H1 (cell line): ENCODE results near the gene SVIL. TPM values are rescaled to one million over a fixed set of nuclear protein-coding genes. Genes with fewer than 3 reads are reported as not detected.

Experiments
- CTCF ChIA-PET: fragments of 300-600 bp; sonication (Branson Sonifier 250); formaldehyde crosslinking; loops from one replicate; lab custom pipeline; 2021; ENCODE audit not compliant: partially characterized antibody; lab: Charles Lee
- POLR2A ChIA-PET: fragments of 300-600 bp; sonication (Branson Sonifier 250); formaldehyde crosslinking; loops from one replicate; lab custom pipeline; 2021; ENCODE audit warnings: inconsistent platforms; ENCODE audit not compliant: partially characterized antibody; lab: Charles Lee
- DNase-seq, 2 experiments: peaks; one replicate each; pipeline versions ENCODE4 v3.0.0 to v3.0.0-alpha.2; 2010 to 2022; ENCODE audit warnings: low spot score in 2 of 2, low read depth in 1 of 2, mixed read lengths in 1 of 2
- FAIRE-seq: peaks from 2 replicates; lab custom pipeline; 2011; peaks lifted over from hg19 to GRCh38; lab: Jason Lieb, UNC
- H2AFZ ChIP-seq: 2 replicates; pipeline ENCODE4 v1.8.1; 2012; ENCODE audit warnings: low read length, inconsistent platforms
- H2AK5ac ChIP-seq: 2 replicates; pipeline ENCODE4 v1.6.1; 2013; ENCODE audit warnings: low read depth, low read length
- H2BK120ac ChIP-seq: replicated peaks from 2 replicates; pipeline ENCODE3; 2013; ENCODE audit warnings: low read depth, low read length, inconsistent platforms
- H2BK12ac ChIP-seq: 2 replicates; pipeline ENCODE4 v1.6.1; 2013; ENCODE audit warnings: low read depth, low read length
- H2BK15ac ChIP-seq: 2 replicates; pipeline ENCODE4 v1.6.1; 2013; ENCODE audit warnings: low read length
- H2BK20ac ChIP-seq: 2 replicates; pipeline ENCODE4 v1.6.1; 2013; ENCODE audit warnings: low read length
- H2BK5ac ChIP-seq: 2 replicates; pipeline ENCODE4 v1.6.1; 2013; ENCODE audit warnings: low read depth, low read length
- H3K14ac ChIP-seq: 2 replicates; pipeline ENCODE4 v1.6.1; 2013; ENCODE audit warnings: inconsistent platforms; ENCODE audit not compliant: insufficient read length
- H3K18ac ChIP-seq: 2 replicates; pipeline ENCODE4 v1.6.1; 2013; ENCODE audit warnings: low read length; ENCODE audit errors: extremely low read depth
- H3K23ac ChIP-seq: 2 replicates; pipeline ENCODE4 v1.6.1; 2013; ENCODE audit warnings: inconsistent platforms; ENCODE audit not compliant: insufficient read length
- H3K23me2 ChIP-seq: 2 replicates; pipeline ENCODE4 v1.6.1; 2013; ENCODE audit warnings: low read depth, low read length
- H3K27ac ChIP-seq: 2 replicates; pipeline ENCODE4 v1.6.1; 2011; ENCODE audit warnings: low read depth, low read length, inconsistent platforms
- H3K27me3 ChIP-seq, 4 experiments: replicated peaks in 1 of 4; 1 replicate in 1 of 4; 2 replicates in 3 of 4; pipeline versions ENCODE4 v1.6.1 to v1.8.1; 2011 to 2013; ENCODE audit warnings: low read length in 3 of 4, mild to moderate bottlenecking in 3 of 4, inconsistent platforms in 2 of 4, mixed read lengths in 2 of 4, moderate library complexity in 1 of 4; ENCODE audit not compliant: control insufficient read depth in 3 of 4, insufficient read depth in 3 of 4; ENCODE audit errors: extremely low read depth in 1 of 4
- H3K36me3 ChIP-seq, 4 experiments: 2 replicates each; pipeline versions ENCODE4 v1.6.1 to v1.8.1; 2011 to 2013; ENCODE audit warnings: mild to moderate bottlenecking in 4 of 4, low read length in 3 of 4, moderate library complexity in 2 of 4, control low read depth in 1 of 4, inconsistent platforms in 1 of 4; ENCODE audit not compliant: insufficient read depth in 4 of 4, control insufficient read depth in 2 of 4
- H3K4ac ChIP-seq: replicated peaks from 2 replicates; pipeline ENCODE3; 2013; ENCODE audit warnings: low read length, low read depth, mixed read lengths, inconsistent platforms; ENCODE audit not compliant: insufficient read length
- H3K4me1 ChIP-seq, 4 experiments: replicated peaks in 1 of 4; 1 replicate in 1 of 4; 2 replicates in 3 of 4; pipeline versions ENCODE4 v1.6.1 to v1.8.1; 2011 to 2013; ENCODE audit warnings: low read length in 3 of 4, inconsistent platforms in 2 of 4, mixed read lengths in 1 of 4; ENCODE audit not compliant: insufficient read depth in 4 of 4, control insufficient read depth in 3 of 4
- H3K4me2 ChIP-seq, 2 experiments: 2 replicates each; pipeline versions ENCODE4 v1.6.1 to v1.8.1; 2011 to 2013; ENCODE audit warnings: low read depth in 2 of 2, low read length in 2 of 2, control low read depth in 1 of 2, inconsistent platforms in 1 of 2, mild to moderate bottlenecking in 1 of 2; ENCODE audit not compliant: insufficient read depth in 1 of 2
- H3K4me3 ChIP-seq, 4 experiments: fragments of 200-600, 300-600 bp in 1 of 4; sonication (generic), shearing (Covaris generic), sonication (Bioruptor Twin) in 1 of 4; 2 replicates each; pipeline versions ENCODE4 v1.5.1 to v1.8.1; 2011 to 2016; ENCODE audit warnings: low read length in 4 of 4, low read depth in 3 of 4, control low read depth in 2 of 4, inconsistent platforms in 2 of 4, mild to moderate bottlenecking in 2 of 4, mixed read lengths in 1 of 4, moderate library complexity in 1 of 4; ENCODE audit not compliant: insufficient read depth in 2 of 4; ENCODE audit errors: extremely low read depth in 1 of 4
- H3K56ac ChIP-seq: replicated peaks from 2 replicates; pipeline ENCODE3; 2013; ENCODE audit warnings: low read depth, mild to moderate bottlenecking, mixed read lengths, low read length, inconsistent platforms; ENCODE audit not compliant: insufficient read length
- H3K79me1 ChIP-seq: 2 replicates; pipeline ENCODE4 v1.6.1; 2013; ENCODE audit warnings: low read depth, low read length, control low read depth
- H3K79me2 ChIP-seq, 2 experiments: 2 replicates each; pipeline versions ENCODE4 v1.6.1 to v1.8.1; 2012 to 2013; ENCODE audit warnings: low read length in 2 of 2, mild to moderate bottlenecking in 2 of 2, inconsistent platforms in 1 of 2; ENCODE audit not compliant: insufficient read depth in 2 of 2, control insufficient read depth in 1 of 2
- H3K9ac ChIP-seq, 4 experiments: replicated peaks in 1 of 4; 1 replicate in 1 of 4; 2 replicates in 3 of 4; pipeline versions ENCODE4 v1.6.1 to v1.8.1; 2011 to 2013; ENCODE audit warnings: low read depth in 3 of 4, low read length in 3 of 4, control low read depth in 2 of 4, mild to moderate bottlenecking in 2 of 4, moderate library complexity in 2 of 4, inconsistent platforms in 1 of 4; ENCODE audit errors: extremely low read depth in 1 of 4
- H3K9me3 ChIP-seq, 2 experiments: 2 replicates each; pipeline versions ENCODE4 v1.6.1 to v1.8.1; 2012 to 2013; ENCODE audit warnings: mild to moderate bottlenecking in 2 of 2, moderate library complexity in 2 of 2, control low read depth in 1 of 2, inconsistent platforms in 1 of 2, low read depth in 1 of 2, low read length in 1 of 2, mixed read lengths in 1 of 2; ENCODE audit not compliant: insufficient read depth in 2 of 2
- H4K20me1 ChIP-seq, 2 experiments: replicated peaks in 1 of 2; 2 replicates each; pipeline versions ENCODE3 to v1.8.1; 2011 to 2013; ENCODE audit warnings: inconsistent platforms in 2 of 2, low read length in 2 of 2, mild to moderate bottlenecking in 1 of 2; ENCODE audit not compliant: insufficient read depth in 2 of 2, control insufficient read depth in 1 of 2
- H4K5ac ChIP-seq: 2 replicates; pipeline ENCODE4 v1.6.1; 2013; ENCODE audit warnings: low read length, low read depth, mixed read lengths, inconsistent platforms; ENCODE audit not compliant: insufficient read length
- H4K8ac ChIP-seq: 2 replicates; pipeline ENCODE4 v1.8.0; 2013; ENCODE audit warnings: mild to moderate bottlenecking, moderate library complexity, low read length, inconsistent platforms; ENCODE audit not compliant: insufficient read depth; ENCODE audit errors: extremely low read depth
- H4K91ac ChIP-seq: replicated peaks from 2 replicates; pipeline ENCODE3; 2013; ENCODE audit warnings: low read length, mixed read lengths, inconsistent platforms; ENCODE audit not compliant: insufficient read length
- ATF2 ChIP-seq: IDR thresholded peaks from 2 replicates; pipeline ENCODE4 v1.6.1; 2012; ENCODE audit warnings: low read length, inconsistent platforms
- CTCF ChIP-seq, 3 experiments: IDR thresholded peaks; 1 replicate in 2 of 3; 2 replicates in 1 of 3; pipeline versions ENCODE4 v1.5.1 to v1.6.1; 2011; ENCODE audit warnings: low read length in 3 of 3, mild to moderate bottlenecking in 3 of 3, inconsistent platforms in 2 of 3, low read depth in 1 of 3, moderate library complexity in 1 of 3; ENCODE audit not compliant: insufficient read depth in 1 of 3; ENCODE audit errors: control extremely low read depth in 1 of 3
- EP300 ChIP-seq, 2 experiments: IDR thresholded peaks; 1 replicate in 1 of 2; 2 replicates in 1 of 2; pipeline ENCODE4 v1.6.1; 2011 to 2012; ENCODE audit warnings: low read depth in 2 of 2, low read length in 2 of 2, mild to moderate bottlenecking in 2 of 2, borderline replicate concordance in 1 of 2, inconsistent platforms in 1 of 2, moderate library complexity in 1 of 2
- JUN ChIP-seq: IDR thresholded peaks from 2 replicates; pipeline ENCODE4 v1.6.1; 2011; ENCODE audit warnings: low read depth, mild to moderate bottlenecking, improper control_type of control experiment, low read length
- KDM1A ChIP-seq: fragments of 200-600, 300-600 bp; sonication (generic); IDR thresholded peaks from 2 replicates; pipeline ENCODE4 v1.7.1; 2016; ENCODE audit warnings: mild to moderate bottlenecking, low read length, borderline replicate concordance
- POLR2AphosphoS5 ChIP-seq: IDR thresholded peaks from 2 replicates; pipeline ENCODE4 v1.6.1; 2011; ENCODE audit warnings: low read depth, low read length
- POU5F1 ChIP-seq: IDR thresholded peaks from 2 replicates; pipeline ENCODE4 v1.6.1; 2011; ENCODE audit warnings: low read depth, mild to moderate bottlenecking, low read length, moderate library complexity
- WGBS, 2 experiments: shearing (Covaris generic) in 1 of 2; methylation state at CpG; one replicate each; pipeline versions ENCODE4 v1.1.6 to v1.1.7; 2013 to 2015; ENCODE audit warnings: low lambda C conversion rate in 2 of 2, mixed read lengths in 2 of 2, inconsistent platforms in 1 of 2, low coverage in 1 of 2, missing lambda C conversion rate in 1 of 2; ENCODE audit not compliant: insufficient replicate concordance in 2 of 2, insufficient coverage in 1 of 2, insufficient read length in 1 of 2; ENCODE audit errors: extremely low coverage in 1 of 2, missing lambda C conversion rate in 1 of 2; 5-methylcytosine and 5-hydroxymethylcytosine counted together
- polyA plus RNA-seq, 7 experiments: library from polyadenylated mRNA; depleted of rRNA in 3 of 7; stranded (reverse) in 5 of 7; unstranded in 2 of 7; fragments of >200 nt in 5 of 7; fragments of 200-250 nt in 2 of 7; gene quantifications; 1 replicate in 5 of 7; 2 replicates in 1 of 7; 4 replicates in 1 of 7; pipeline versions ENCODE4 v1.2.1 to v1.2.3, GENCODE V29; 2011 to 2013; ENCODE audit warnings: missing spikeins in 2 of 7, mixed read lengths in 2 of 7
- total RNA-seq: library from RNA; stranded (reverse); fragmentation: NEBNext Ultra II Directional; extraction: Animal tissue kit (Norgen Biotek cat#: 25700); gene quantifications from 2 replicates; pipeline ENCODE4 v1.2.1, GENCODE V29; 2021

Gene SVIL
- total and polyA plus RNA-seq, 2 of the 8 experiments (the other 6 are each of a cell fraction or from before 2014, with no cell fraction given) = 4.7 to 15.4 TPM

GRCh38 chr10:29630205-29631048 lies 4.3 kb downstream of the SVIL start:
- Histone ChIP-seq H3K56ac (no peak overlapping the region), H3K23ac (no peak overlapping the region), H3K14ac (no peak overlapping the region), H3K18ac (0 out of 2 replicates have a peak overlapping the region, but pooled peaks have one; percentile 24), H3K9ac (no peak overlapping the region), H3K36me3 (no peaks in the 10 kb centered on the region), H3K79me1 (0 out of 2 replicates have a peak, but pooled peaks cover 2% of the 10 kb centered on the region), H3K9me3 (no peaks in the 10 kb centered on the region), H2BK5ac (no peak overlapping the region; the same call in 1 of the 2 replicates), H3K23me2 (no peaks in the 10 kb centered on the region), H4K5ac (no peak overlapping the region), H4K8ac (no peak overlapping the region), H2BK15ac (no peak overlapping the region), H2BK20ac (0 out of 2 replicates have a peak overlapping the region, but pooled peaks have one; percentile 34), H3K4me1 (peaks cover 3 to 12% (median 6%) of the 10 kb centered on the region in 4 experiments; a peak in 5 of 7 replicates), H2BK12ac (no peak overlapping the region), H3K27me3 (no peaks in the 10 kb centered on the region), H3K4me3 (no peak overlapping the region), H3K27ac (no peak overlapping the region), H2AFZ (no peak overlapping the region), H3K79me2 (peaks cover 0 to 4% of the 10 kb centered on the region in 2 experiments; a peak in 2 of 4 replicates), H2AK5ac (no peak overlapping the region), H4K91ac (peak overlapping the region; percentile 52), H3K4me2 (no peak overlapping the region), H3K4ac (no peak overlapping the region), H2BK120ac (no peak overlapping the region), H4K20me1 (no peaks in the 10 kb centered on the region)
- 92% methylated on average over 11 of the region's 11 CpGs; no CpG with 5 or more reads in 1 of the 2 experiments for whole genome bisulfite sequencing, 2 experiments
- ChIA-PET POLR2A (no interaction called here), CTCF (no interaction called here)
- DNase-seq = no peak
- FAIRE-seq = no peak
- TF ChIP-seq CTCF (IDR thresholded peaks at IDR 0.05; ENCODE audit: control extremely low read depth in 1 of 3, insufficient read depth in 1 of 3, low read depth in 1 of 3, low read length in 3 of 3) = no peak
- TF ChIP-seq POLR2AphosphoS5 = no peak
- no peak for TF ChIP-seq JUN
- no peak for TF ChIP-seq ATF2
- no peak for TF ChIP-seq POU5F1
- no peak for TF ChIP-seq KDM1A
- no peak for TF ChIP-seq EP300 (IDR thresholded peaks at IDR 0.05; ENCODE audit: borderline replicate concordance in 1 of 2, low read depth in 2 of 2, low read length in 2 of 2)
